Calu3 (cell line): ENCODE results near the gene CCDC13. TPM values are rescaled to one million over a fixed set of nuclear protein-coding genes. Genes with fewer than 3 reads are reported as not detected.
A peak's percentile ranks its signal among the peaks of the same experiment; 100 is the strongest.

Experiments
- BruUV-seq: library from RNA; stranded (reverse); fragments of 400-500 nt; replicated peaks from 2 replicates; lab custom pipeline; 2021; lab: Mats Ljungman, UMichigan
- CTCF ChIA-PET: fragments of 300-600 bp; sonication (Branson Sonifier 250); formaldehyde crosslinking; loops from one replicate; lab custom pipeline; 2022; ENCODE audit warnings: antibody characterized with exemption; lab: Charles Lee
- DNase-seq: peaks from one replicate; pipeline ENCODE4 v3.0.0; 2022
- H3K27ac Mint-ChIP-seq: one replicate; pipeline ENCODE4 v1.8.0; 2022; ENCODE audit warnings: mixed read lengths; ENCODE audit not compliant: unreplicated experiment
- H3K27me3 Mint-ChIP-seq: one replicate; pipeline ENCODE4 v1.8.0; 2022; ENCODE audit warnings: mixed read lengths; ENCODE audit not compliant: unreplicated experiment
- H3K36me3 Mint-ChIP-seq: one replicate; pipeline ENCODE4 v1.8.0; 2022; ENCODE audit warnings: mild to moderate bottlenecking, moderate library complexity, mixed read lengths; ENCODE audit not compliant: insufficient read depth, unreplicated experiment
- H3K4me1 Mint-ChIP-seq: one replicate; pipeline ENCODE4 v1.8.0; 2022; ENCODE audit warnings: mild to moderate bottlenecking, low read depth, mixed read lengths; ENCODE audit not compliant: unreplicated experiment
- H3K4me3 Mint-ChIP-seq: one replicate; pipeline ENCODE4 v1.8.0; 2022; ENCODE audit warnings: mild to moderate bottlenecking, low read depth, moderate library complexity, mixed read lengths; ENCODE audit not compliant: unreplicated experiment
- H3K9me3 Mint-ChIP-seq: one replicate; pipeline ENCODE4 v1.8.0; 2022; ENCODE audit warnings: low read depth, mixed read lengths; ENCODE audit not compliant: unreplicated experiment
- CTCF ChIP-seq: fragments of 200-600 bp; IDR thresholded peaks from one replicate; pipeline ENCODE4 v1.8.0; 2022; ENCODE audit warnings: antibody characterized with exemption; ENCODE audit not compliant: unreplicated experiment
- intact Hi-C: fragments of 100-400 bp; cut with micrococcal nuclease; formaldehyde crosslinking; loops from one replicate; pipeline ENCODE4 v1.10.0; 2022; ENCODE audit not compliant: unreplicated experiment
- total RNA-seq: library from RNA; stranded (reverse); gene quantifications from 2 replicates; pipeline ENCODE4 v1.2.3, GENCODE V29; 2022

The CCDC13 gene
- total RNA-seq, 1 experiment from 2014 or later: 0.68 TPM

GRCh38 chr3:42804106-42804830, 31.2 kb upstream of the CCDC13 start, which contains the start of gene HIGD1A:
Gene HIGD1A, minus strand, starts transcription at chr3:42804490. Its CDS starts 10,237 bp downstream, at chr3:42794253.
- Mint-ChIP-seq H3K27me3 (no peaks in the 10 kb centered on the region), H3K4me1 (peaks cover 14% of the 10 kb centered on the region), H3K36me3 (peaks cover 30% of the 10 kb centered on the region), H3K27ac (peak within 1 kb of the TSS; percentile 91), H3K9me3 (no peaks in the 10 kb centered on the region), H3K4me3 (peak within 1 kb of the TSS; percentile 94)
- no TSS peak for BruUV-seq
- no peak for TF ChIP-seq CTCF
- CTCF ChIA-PET: interaction anchor here (0.5 to 2.1 kb wide), 5 partner anchors 12 to 77 kb away, joined by 3 to 8 read pairs (median 3); no protein-coding TSS in a partner anchor
- intact Hi-C loops: no loop called here
- peak; percentile 95 for DNase-seq

GRCh38 chr3:42803414-42804105, 30.5 kb upstream of the CCDC13 start:
- H3K36me3 Mint-ChIP-seq: peaks cover 30% of the 10 kb centered on the region
- H3K27ac Mint-ChIP-seq: peak overlapping the region; percentile 91
- CTCF ChIA-PET: interaction anchor here (0.5 to 2.1 kb wide), 3 partner anchors 11 to 78 kb away, joined by 3 to 8 read pairs (median 3); no protein-coding TSS in a partner anchor
- no peaks in the 10 kb centered on the region for H3K9me3 Mint-ChIP-seq
- BruUV-seq: no TSS peak
- no peaks in the 10 kb centered on the region for H3K27me3 Mint-ChIP-seq
- peaks cover 9% of the 10 kb centered on the region for H3K4me1 Mint-ChIP-seq
- intact Hi-C loops: no loop called here
- peak; percentile 34 for DNase-seq
- H3K4me3 Mint-ChIP-seq: peak overlapping the region; percentile 94
- TF ChIP-seq CTCF: no peak

- TSS peak; percentile 39 for BruUV-seq
- Mint-ChIP-seq H3K4me3 (peak overlapping the region; percentile 94), H3K4me1 (peaks cover 9% of the 10 kb centered on the region), H3K27me3 (no peaks in the 10 kb centered on the region), H3K36me3 (peaks cover 30% of the 10 kb centered on the region), H3K27ac (peak overlapping the region; percentile 91), H3K9me3 (no peaks in the 10 kb centered on the region)
- intact Hi-C loops: no loop called here
- TF ChIP-seq CTCF: no peak
- DNase-seq: no peak
- CTCF ChIA-PET: interaction anchor here (2.1 kb wide), 1 partner anchor 28 kb away, joined by 8 read pairs; no protein-coding TSS in a partner anchor
Observed at GRCh38 chr3:42802876-42803413, 29.9 kb upstream of the CCDC13 start.

GRCh38 chr3:42801784-42802183, 28.7 kb upstream of the CCDC13 start:
- no TSS peak for BruUV-seq
- Mint-ChIP-seq H3K27ac (no peak overlapping the region), H3K27me3 (no peaks in the 10 kb centered on the region), H3K9me3 (no peaks in the 10 kb centered on the region), H3K4me1 (peaks cover 9% of the 10 kb centered on the region), H3K4me3 (no peak overlapping the region), H3K36me3 (peaks cover 30% of the 10 kb centered on the region)
- CTCF ChIA-PET: no interaction called here
- no peak for DNase-seq
- no peak for TF ChIP-seq CTCF
- intact Hi-C loops: no loop called here
